ENCODE data around the gene RPTOR. TPM values are rescaled to one million over a fixed set of nuclear protein-coding genes. Genes with fewer than 3 reads are reported as not detected.

RPTOR gene
- total RNA-seq, 4 donors from 2014 or later = 47.6 to 56.9 (median 55.4) TPM

GRCh38 chr17:80913928-80914821 lies 369.5 kb downstream of the RPTOR start:
- H3K4me3 ChIP-seq = no peak overlapping the region
- no peak for TF ChIP-seq CTCF (IDR thresholded peaks at IDR 0.05 in 4 of 5, conservative IDR thresholded peaks at IDR 0.05 in 1 of 5)
- no peak for TF ChIP-seq POLR2A (IDR thresholded peaks at IDR 0.05)
- no peaks in the 10 kb centered on the region for H3K27me3 ChIP-seq
- intact Hi-C loops (cut with DNase I; ENCODE audit: low total_unique reads) (no loop called here), in situ Hi-C loops (cut with MboI; ENCODE audit: low sequenced_read_pairs in 4 of 4) (no loop called here)
- peaks cover 0 to 50% of the 10 kb centered on the region in 2 donors for H3K36me3 ChIP-seq
- H3K9me3 ChIP-seq = no peaks in the 10 kb centered on the region
- ATAC-seq (no peak), DNase-seq (no peak)
- no peaks in the 10 kb centered on the region for H3K4me1 ChIP-seq
- H3K27ac ChIP-seq = no peak overlapping the region

GRCh38 chr17:80916246-80916645 lies 371.6 kb downstream of the RPTOR start:
- DNase-seq (no peak), ATAC-seq (no peak)
- H3K27ac ChIP-seq = no peak overlapping the region
- in situ Hi-C loops (cut with MboI; ENCODE audit: low sequenced_read_pairs in 4 of 4) = no loop called here
- H3K4me1 ChIP-seq = peaks cover 0 to 6% of the 10 kb centered on the region in 2 donors
- H3K27me3 ChIP-seq = no peaks in the 10 kb centered on the region
- TF ChIP-seq POLR2A (IDR thresholded peaks at IDR 0.05) = no peak
- no peak for TF ChIP-seq CTCF (IDR thresholded peaks at IDR 0.05 in 4 of 5, conservative IDR thresholded peaks at IDR 0.05 in 1 of 5)
- H3K36me3 ChIP-seq = peaks cover 0 to 38% of the 10 kb centered on the region in 2 donors
- no peaks in the 10 kb centered on the region for H3K9me3 ChIP-seq
- intact Hi-C loops (cut with DNase I; ENCODE audit: low total_unique reads) = no loop called here
- H3K4me3 ChIP-seq = no peak overlapping the region

GRCh38 chr17:80917716-80918560 lies 373.3 kb downstream of the RPTOR start:
- TF ChIP-seq POLR2A (IDR thresholded peaks at IDR 0.05) = no peak
- TF ChIP-seq CTCF (IDR thresholded peaks at IDR 0.05 in 4 of 5, conservative IDR thresholded peaks at IDR 0.05 in 1 of 5) = no peak
- Histone ChIP-seq H3K36me3 (peaks cover 0 to 21% of the 10 kb centered on the region in 2 donors), H3K9me3 (no peaks in the 10 kb centered on the region), H3K4me1 (peaks cover 0 to 6% of the 10 kb centered on the region in 2 donors), H3K27ac (no peak overlapping the region), H3K4me3 (no peak overlapping the region), H3K27me3 (no peaks in the 10 kb centered on the region)
- in situ Hi-C loops (cut with MboI; ENCODE audit: low sequenced_read_pairs in 4 of 4) (no loop called here), intact Hi-C loops (cut with DNase I; ENCODE audit: low total_unique reads) (no loop called here)
- no peak for DNase-seq
- ATAC-seq = no peak

DNA sequence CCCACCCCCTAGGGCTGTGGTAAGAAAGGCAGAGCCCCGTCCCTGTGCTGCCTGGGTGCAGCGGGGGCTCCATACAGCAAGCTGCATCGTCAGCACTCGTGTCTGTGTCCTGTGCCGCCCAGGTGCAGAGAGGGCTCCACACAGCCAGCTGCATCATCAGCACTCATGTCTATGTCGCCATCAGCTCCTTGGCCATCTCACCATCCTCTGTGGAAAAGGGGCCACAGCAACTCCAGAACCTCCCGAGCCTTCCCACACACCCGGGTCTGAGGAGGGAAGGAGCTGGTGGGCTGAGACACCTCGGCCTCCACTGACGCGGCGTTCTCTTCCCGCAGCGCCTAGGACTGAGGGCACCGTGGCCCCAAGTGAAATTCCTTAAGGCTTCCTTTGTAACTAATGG lies 374.1 kb downstream of the RPTOR start:
- H3K27ac ChIP-seq = no peak overlapping the region
- TF ChIP-seq POLR2A (IDR thresholded peaks at IDR 0.05) (no peak), CTCF (IDR thresholded peaks at IDR 0.05 in 4 of 5, conservative IDR thresholded peaks at IDR 0.05 in 1 of 5) (no peak)
- DNase-seq = no peak
- no peak for ATAC-seq
- no peak overlapping the region for H3K4me3 ChIP-seq
- intact Hi-C loops (cut with DNase I; ENCODE audit: low total_unique reads) = no loop called here
- H3K27me3 ChIP-seq = no peaks in the 10 kb centered on the region
- H3K4me1 ChIP-seq = peaks cover 0 to 6% of the 10 kb centered on the region in 2 donors
- H3K9me3 ChIP-seq = no peaks in the 10 kb centered on the region
- H3K36me3 ChIP-seq = peaks cover 0 to 20% of the 10 kb centered on the region in 2 donors
- in situ Hi-C loops (cut with MboI; ENCODE audit: low sequenced_read_pairs in 4 of 4) = no loop called here

All from gastrocnemius medialis (tissue), 4 donors.